Erythroblast (primary cell): ENCODE results near the gene FRMD3.

Source experiments
- DNase-seq, 2 experiments: peaks; one replicate each; lab custom pipeline; 2025; lab: John Stamatoyannopoulos, UW
- GATA1 ChIP-seq: IDR thresholded peaks from 2 replicates; pipeline ENCODE4 v1.6.1; 2011; ENCODE audit warnings: low read depth, mild to moderate bottlenecking, control low read depth, low read length, moderate library complexity
- POLR2A ChIP-seq: IDR thresholded peaks from 2 replicates; pipeline ENCODE4 v1.6.1; 2011; ENCODE audit warnings: mild to moderate bottlenecking, low read length

FRMD3 gene

GRCh38 chr9:83474631-83475030, 63.6 kb downstream of the FRMD3 start:
- DNase-seq, result no peak
- TF ChIP-seq POLR2A (no peak), GATA1 (no peak)

GRCh38 chr9:83473488-83473971, 64.7 kb downstream of the FRMD3 start:
- TF ChIP-seq GATA1, result no peak
- TF ChIP-seq POLR2A, result no peak

GRCh38 chr9:83472764-83473163, 65.4 kb downstream of the FRMD3 start:
- TF ChIP-seq POLR2A (no peak), GATA1 (no peak)
- no peak for DNase-seq

More at GRCh38 chr9:83473488-83473971, 64.7 kb downstream of the FRMD3 start:
- no peak for DNase-seq

- TF ChIP-seq POLR2A (no peak), GATA1 (no peak)
- no peak for DNase-seq
Measured at GRCh38 chr9:83472221-83472665, 66.0 kb downstream of the FRMD3 start.

GRCh38 chr9:83471241-83471640, 67.0 kb downstream of the FRMD3 start:
- DNase-seq, result no peak
- no peak for TF ChIP-seq GATA1
- TF ChIP-seq POLR2A, result no peak

GRCh38 chr9:83469722-83470121, 68.5 kb downstream of the FRMD3 start:
- DNase-seq, result no peak
- TF ChIP-seq POLR2A, result no peak
- TF ChIP-seq GATA1, result no peak

GRCh38 chr9:83468821-83469220, 69.4 kb downstream of the FRMD3 start:
- no peak for DNase-seq
- TF ChIP-seq POLR2A (no peak), GATA1 (no peak)

GRCh38 chr9:83466877-83467276, 71.3 kb downstream of the FRMD3 start:
- no peak for TF ChIP-seq POLR2A
- no peak for TF ChIP-seq GATA1
- DNase-seq, result no peak

- DNase-seq, result no peak
Measured at GRCh38 chr9:83466351-83466750, 71.8 kb downstream of the FRMD3 start.

GRCh38 chr9:83459830-83460229, 78.4 kb downstream of the FRMD3 start:
- TF ChIP-seq GATA1 (no peak), POLR2A (no peak)
- DNase-seq, result no peak

More at GRCh38 chr9:83466351-83466750, 71.8 kb downstream of the FRMD3 start:
- TF ChIP-seq GATA1, result no peak
- TF ChIP-seq POLR2A, result no peak

- no peak for DNase-seq
- no peak for TF ChIP-seq GATA1
- TF ChIP-seq POLR2A, result no peak
Measured at GRCh38 chr9:83458530-83458929, 79.7 kb downstream of the FRMD3 start.

GRCh38 chr9:83457005-83457404, 81.2 kb downstream of the FRMD3 start:
- TF ChIP-seq GATA1 (no peak), POLR2A (no peak)
- no peak for DNase-seq

- no peak for DNase-seq
- TF ChIP-seq POLR2A, result no peak
- TF ChIP-seq GATA1, result no peak
Measured at GRCh38 chr9:83456226-83456625, 82.0 kb downstream of the FRMD3 start.

GRCh38 chr9:83454076-83454475, 84.1 kb downstream of the FRMD3 start:
- TF ChIP-seq POLR2A (no peak), GATA1 (no peak)
- DNase-seq, result no peak

- DNase-seq, result no peak
- no peak for TF ChIP-seq POLR2A
Measured at GRCh38 chr9:83451308-83451707, 86.9 kb downstream of the FRMD3 start.

- TF ChIP-seq POLR2A, result no peak
- no peak for TF ChIP-seq GATA1
- DNase-seq, result no peak
Measured at GRCh38 chr9:83449983-83450382, 88.2 kb downstream of the FRMD3 start.

- TF ChIP-seq POLR2A, result no peak
- no peak for TF ChIP-seq GATA1
- DNase-seq, result no peak
Measured at GRCh38 chr9:83449166-83449565, 89.0 kb downstream of the FRMD3 start.
